Measurements from ENCODE around the gene RIPOR3.

Gene RIPOR3

GRCh38 chr20:50588034-50588736, 103.2 kb downstream of the RIPOR3 start:
- peak; percentile 82 for DNase-seq (ENCODE audit: low spot score)

GRCh38 chr20:50587291-50587961, 103.9 kb downstream of the RIPOR3 start:
- DNase-seq (ENCODE audit: low spot score): no peak

- no peak for DNase-seq (ENCODE audit: low spot score)
Observed at GRCh38 chr20:50586531-50587232, 104.7 kb downstream of the RIPOR3 start.

- DNase-seq (ENCODE audit: low spot score): no peak
Observed at GRCh38 chr20:50585678-50586077, 105.7 kb downstream of the RIPOR3 start.

GRCh38 chr20:50585214-50585613, 106.1 kb downstream of the RIPOR3 start:
- DNase-seq (ENCODE audit: low spot score): no peak

GRCh38 chr20:50584687-50585086, 106.7 kb downstream of the RIPOR3 start:
- DNase-seq (ENCODE audit: low spot score): no peak

- no peak for DNase-seq (ENCODE audit: low spot score)
Observed at GRCh38 chr20:50583442-50584150, 107.7 kb downstream of the RIPOR3 start.

GRCh38 chr20:50582591-50583234, 108.6 kb downstream of the RIPOR3 start:
- peak; percentile 62 for DNase-seq (ENCODE audit: low spot score)

GRCh38 chr20:50582092-50582491, 109.2 kb downstream of the RIPOR3 start:
- DNase-seq (ENCODE audit: low spot score): no peak

- DNase-seq (ENCODE audit: low spot score): no peak
Observed at GRCh38 chr20:50580842-50581544, 110.3 kb downstream of the RIPOR3 start.

GRCh38 chr20:50580016-50580747, 111.2 kb downstream of the RIPOR3 start:
- DNase-seq (ENCODE audit: low spot score): peak; percentile 79

GRCh38 chr20:50579511-50579910, 111.8 kb downstream of the RIPOR3 start:
- no peak for DNase-seq (ENCODE audit: low spot score)

GRCh38 chr20:50578778-50579165, 112.6 kb downstream of the RIPOR3 start:
- DNase-seq (ENCODE audit: low spot score): no peak

- no peak for DNase-seq (ENCODE audit: low spot score)
Observed at GRCh38 chr20:50578061-50578777, 113.1 kb downstream of the RIPOR3 start.

- DNase-seq (ENCODE audit: low spot score): no peak
Observed at GRCh38 chr20:50577175-50578018, 113.9 kb downstream of the RIPOR3 start.

GRCh38 chr20:50575865-50576720, 115.2 kb downstream of the RIPOR3 start:
- peak; percentile 70 for DNase-seq (ENCODE audit: low spot score)

- DNase-seq (ENCODE audit: low spot score): no peak
Observed at GRCh38 chr20:50574586-50574985, 116.8 kb downstream of the RIPOR3 start.

- no peak for DNase-seq (ENCODE audit: low spot score)
Observed at GRCh38 chr20:50574108-50574507, 117.2 kb downstream of the RIPOR3 start.
